ENCODE data around the gene CEBPG. TPM values are rescaled to one million over a fixed set of nuclear protein-coding genes. Genes with fewer than 3 reads are reported as not detected.

The CEBPG gene
- total RNA-seq, 4 donors from 2014 or later: 18.5 to 31.6 (median 26.8) TPM

- TF ChIP-seq POLR2A (IDR thresholded peaks at IDR 0.05) (no peak), CTCF (IDR thresholded peaks at IDR 0.05) (no peak)
- intact Hi-C loops (cut with DNase I): no loop called here
- WGBS, 2 donors: 73 to 81% methylated on average over 5 of the region's 5 CpGs
- Histone ChIP-seq H3K27me3 (peaks cover 0 to 7% (median 0%) of the 10 kb centered on the region in 4 donors), H3K4me3 (no peak overlapping the region), H3K27ac (no peak overlapping the region), H3K9me3 (no peaks in the 10 kb centered on the region), H3K4me1 (no peaks in the 10 kb centered on the region), H3K36me3 (no peaks in the 10 kb centered on the region)
- no peak for DNase-seq
Observed at GRCh38 chr19:33332248-33332647, 41.3 kb upstream of the CEBPG start.

GRCh38 chr19:33333151-33333550, 40.4 kb upstream of the CEBPG start:
- TF ChIP-seq POLR2A (IDR thresholded peaks at IDR 0.05) (no peak), CTCF (IDR thresholded peaks at IDR 0.05) (no peak)
- intact Hi-C loops (cut with DNase I): no loop called here
- no peaks in the 10 kb centered on the region for H3K4me1 ChIP-seq
- peaks cover 0 to 7% (median 0%) of the 10 kb centered on the region in 4 donors for H3K27me3 ChIP-seq
- no peaks in the 10 kb centered on the region for H3K9me3 ChIP-seq
- DNase-seq: no peak
- no peak overlapping the region for H3K27ac ChIP-seq
- no peaks in the 10 kb centered on the region for H3K36me3 ChIP-seq
- WGBS, 2 donors: 90 to 100% methylated on average over 4 of the region's 4 CpGs
- no peak overlapping the region for H3K4me3 ChIP-seq

- no peak overlapping the region for H3K4me3 ChIP-seq
- intact Hi-C loops (cut with DNase I): no loop called here
- no peaks in the 10 kb centered on the region for H3K4me1 ChIP-seq
- no peaks in the 10 kb centered on the region for H3K36me3 ChIP-seq
- 73 to 76% methylated on average over 3 of the region's 3 CpGs for WGBS, 2 donors
- no peak overlapping the region for H3K27ac ChIP-seq
- no peaks in the 10 kb centered on the region for H3K9me3 ChIP-seq
- H3K27me3 ChIP-seq: peaks cover 0 to 7% (median 0%) of the 10 kb centered on the region in 4 donors
- DNase-seq: no peak
- TF ChIP-seq CTCF (IDR thresholded peaks at IDR 0.05) (no peak), POLR2A (IDR thresholded peaks at IDR 0.05) (no peak)
Observed at GRCh38 chr19:33333642-33334041, 39.9 kb upstream of the CEBPG start.

- Histone ChIP-seq H3K36me3 (no peaks in the 10 kb centered on the region), H3K27me3 (peaks cover 0 to 4% (median 0%) of the 10 kb centered on the region in 4 donors), H3K9me3 (no peaks in the 10 kb centered on the region), H3K4me3 (no peak overlapping the region), H3K4me1 (no peaks in the 10 kb centered on the region), H3K27ac (no peak overlapping the region)
- no peak for DNase-seq
- 96 to 100% methylated on average over 3 of the region's 3 CpGs for WGBS, 2 donors
- TF ChIP-seq POLR2A (IDR thresholded peaks at IDR 0.05) (no peak), CTCF (IDR thresholded peaks at IDR 0.05) (no peak)
- intact Hi-C loops (cut with DNase I): no loop called here
Observed at GRCh38 chr19:33334271-33334670, 39.2 kb upstream of the CEBPG start.

GRCh38 chr19:33335446-33335845, 38.1 kb upstream of the CEBPG start:
- H3K27me3 ChIP-seq: no peaks in the 10 kb centered on the region
- no peak for TF ChIP-seq POLR2A (IDR thresholded peaks at IDR 0.05)
- no peak for TF ChIP-seq CTCF (IDR thresholded peaks at IDR 0.05)
- no peak for DNase-seq
- no peak overlapping the region for H3K4me3 ChIP-seq
- intact Hi-C loops (cut with DNase I): no loop called here
- H3K4me1 ChIP-seq: peaks cover 0 to 9% (median 0%) of the 10 kb centered on the region in 3 donors
- WGBS, 2 donors: 87 to 90% methylated on average over 5 of the region's 5 CpGs
- H3K36me3 ChIP-seq: no peaks in the 10 kb centered on the region
- no peaks in the 10 kb centered on the region for H3K9me3 ChIP-seq
- no peak overlapping the region for H3K27ac ChIP-seq

Data from esophagus squamous epithelium (tissue), 5 donors.